Posterior cingulate gyrus (tissue), 11 donors: ENCODE results near the gene SUCLG1.
"Not testable (repeated sequence)": the region's sequence is repeated elsewhere in the genome, so short reads cannot be mapped to it uniquely, and the experiment has no call there.

Source experiments
- DNase-seq, 10 donors: peaks; one replicate each; pipeline versions ENCODE4 v3.0.0 to v3.0.0-alpha.2; 2020 to 2021; ENCODE audit warnings: mixed read lengths in 3 of 10
- intact Hi-C: fragments of 100-400 bp; cut with DNase I; formaldehyde crosslinking; loops from one replicate; pipeline ENCODE4 v1.15.1; 2023

The SUCLG1 gene

GRCh38 chr2:84427235-84428138 lies 31.6 kb downstream of the SUCLG1 start:
- intact Hi-C loops = no loop called here
- no peak for DNase-seq

- no peak for DNase-seq
These were observed 33.8 kb downstream of the SUCLG1 start for GRCh38 chr2:84425310-84425709.

GRCh38 chr2:84424152-84424551 lies 34.9 kb downstream of the SUCLG1 start:
- intact Hi-C loops = no loop called here

More at GRCh38 chr2:84425310-84425709, 33.8 kb downstream of the SUCLG1 start:
- intact Hi-C loops = no loop called here

GRCh38 chr2:84421791-84422190 lies 37.3 kb downstream of the SUCLG1 start:
- intact Hi-C loops = no loop called here
- no peak for DNase-seq

More at GRCh38 chr2:84424152-84424551, 34.9 kb downstream of the SUCLG1 start:
- DNase-seq = no peak

- no peak for DNase-seq
- intact Hi-C loops = no loop called here
These were observed 37.9 kb downstream of the SUCLG1 start for GRCh38 chr2:84421197-84421596.

GRCh38 chr2:84417453-84418145 lies 41.5 kb downstream of the SUCLG1 start:
- DNase-seq = no peak

GRCh38 chr2:84409531-84409930 lies 49.5 kb downstream of the SUCLG1 start:
- intact Hi-C loops = no loop called here
- DNase-seq = no peak

More at GRCh38 chr2:84417453-84418145, 41.5 kb downstream of the SUCLG1 start:
- intact Hi-C loops = no loop called here

GRCh38 chr2:84402111-84402510 lies 57.0 kb downstream of the SUCLG1 start:
- DNase-seq, intact Hi-C loops: not testable (repeated sequence)

GRCh38 chr2:84399839-84400238 lies 59.2 kb downstream of the SUCLG1 start:
- intact Hi-C loops, DNase-seq: not testable (repeated sequence)

- intact Hi-C loops = no loop called here
- DNase-seq = no peak
These were observed 63.3 kb downstream of the SUCLG1 start for GRCh38 chr2:84395820-84396219.

- intact Hi-C loops = no loop called here
- no peak for DNase-seq
These were observed 64.5 kb downstream of the SUCLG1 start for GRCh38 chr2:84394628-84395027.

GRCh38 chr2:84393829-84394228 lies 65.3 kb downstream of the SUCLG1 start:
- intact Hi-C loops = no loop called here
- no peak for DNase-seq

- peak in 2 of 10 donors; percentile 46 to 48 for DNase-seq
- intact Hi-C loops = no loop called here
These were observed 69.3 kb downstream of the SUCLG1 start for GRCh38 chr2:84389794-84390193.

- intact Hi-C loops = no loop called here
- DNase-seq = peak in 2 of 10 donors; percentile 61 to 67
These were observed 70.1 kb downstream of the SUCLG1 start for GRCh38 chr2:84388921-84389490.

- intact Hi-C loops = no loop called here
- DNase-seq = no peak
These were observed 70.9 kb downstream of the SUCLG1 start for GRCh38 chr2:84388133-84388532.

GRCh38 chr2:84386336-84387040 lies 72.6 kb downstream of the SUCLG1 start:
- no peak for DNase-seq
- intact Hi-C loops = no loop called here

GRCh38 chr2:84383271-84383670 lies 75.8 kb downstream of the SUCLG1 start:
- intact Hi-C loops = no loop called here
- no peak for DNase-seq

- no peak for DNase-seq
- intact Hi-C loops = no loop called here
These were observed 78.2 kb downstream of the SUCLG1 start for GRCh38 chr2:84380875-84381274.

- no peak for DNase-seq
- intact Hi-C loops = no loop called here
These were observed 80.1 kb downstream of the SUCLG1 start for GRCh38 chr2:84378960-84379359.

- intact Hi-C loops = no loop called here
- DNase-seq = no peak
These were observed 84.1 kb downstream of the SUCLG1 start for GRCh38 chr2:84375020-84375419.

GRCh38 chr2:84373866-84374265 lies 85.2 kb downstream of the SUCLG1 start:
- intact Hi-C loops = no loop called here
- DNase-seq = no peak
